Urinary bladder (tissue), 4 donors: ENCODE data around the gene GPR78. TPM values are rescaled to one million over a fixed set of nuclear protein-coding genes. Genes with fewer than 3 reads are reported as not detected.

Experiments used
- DNase-seq: peaks from one replicate; pipeline ENCODE4 v3.0.0-alpha.2; 2015; ENCODE audit errors: extremely low spot score
- H3K27ac ChIP-seq: one replicate; pipeline ENCODE4 v1.5.1; 2013; ENCODE audit warnings: low read depth, mild to moderate bottlenecking, moderate library complexity
- H3K36me3 ChIP-seq: one replicate; pipeline ENCODE4 v1.6.1; 2013; ENCODE audit warnings: mild to moderate bottlenecking, moderate library complexity; ENCODE audit not compliant: insufficient read depth
- H3K4me1 ChIP-seq: one replicate; pipeline ENCODE4 v1.6.1; 2013; ENCODE audit warnings: mild to moderate bottlenecking, moderate library complexity; ENCODE audit not compliant: insufficient read depth
- H3K4me3 ChIP-seq: one replicate; pipeline ENCODE4 v1.5.1; 2013; ENCODE audit warnings: low read depth, low read length
- WGBS: extraction: QIAGEN DNeasy Blood & Tissue Kit; methylation state at CpG from one replicate; pipeline ENCODE4 v1.1.7; 2013; 5-methylcytosine and 5-hydroxymethylcytosine counted together
- polyA plus RNA-seq: library from polyadenylated mRNA; stranded (reverse); fragments of 200-250 nt; gene quantifications from one replicate; pipeline ENCODE4 v1.2.3, GENCODE V29; 2013
- total RNA-seq: library from RNA; depleted of rRNA; stranded (reverse); fragments of >200 nt; gene quantifications from one replicate; pipeline ENCODE4 v1.2.3, GENCODE V29; 2014
- donor health status: healthy with polysubstance abuse.
- donor health status: healthy.

GPR78 gene
- total and polyA plus RNA-seq, 2 donors = 0.29 to 3.6 TPM

DNA sequence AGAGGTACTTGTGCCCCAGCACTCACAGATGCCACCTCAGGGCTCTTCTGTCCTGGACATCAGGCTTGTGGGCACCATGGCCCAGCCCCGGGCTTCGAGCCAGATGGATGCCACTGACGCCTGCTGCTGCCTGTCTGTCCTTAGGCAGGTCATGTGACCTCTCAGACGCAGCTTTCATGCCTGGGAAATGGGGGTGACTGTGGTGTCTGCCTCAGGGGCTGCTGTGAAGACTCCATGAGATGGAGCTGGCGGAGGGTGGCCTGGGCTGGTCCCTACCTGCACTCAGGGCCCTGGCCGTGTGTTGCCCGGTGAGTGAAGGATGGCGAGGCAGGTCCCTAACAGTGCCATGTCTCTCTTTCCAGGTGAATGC lies 18.9 kb downstream of the GPR78 start:
- H3K27ac ChIP-seq = no peak overlapping the region
- WGBS = 85% methylated on average over 8 of the region's 8 CpGs
- H3K4me1 ChIP-seq = no peaks in the 10 kb centered on the region
- H3K36me3 ChIP-seq = no peaks in the 10 kb centered on the region
- DNase-seq = no peak
- no peak overlapping the region for H3K4me3 ChIP-seq

GRCh38 chr4:8599657-8600056 lies 19.5 kb downstream of the GPR78 start:
- DNase-seq = no peak
- Histone ChIP-seq H3K36me3 (no peaks in the 10 kb centered on the region), H3K4me1 (no peaks in the 10 kb centered on the region), H3K27ac (no peak overlapping the region), H3K4me3 (no peak overlapping the region)
- 68% methylated on average over 9 of the region's 9 CpGs for WGBS

GRCh38 chr4:8600266-8600665 lies 20.1 kb downstream of the GPR78 start:
- H3K4me1 ChIP-seq = no peaks in the 10 kb centered on the region
- 88% methylated on average over 13 of the region's 13 CpGs for WGBS
- no peak overlapping the region for H3K4me3 ChIP-seq
- DNase-seq = no peak
- H3K36me3 ChIP-seq = no peaks in the 10 kb centered on the region
- no peak overlapping the region for H3K27ac ChIP-seq

GRCh38 chr4:8600686-8601085 lies 20.5 kb downstream of the GPR78 start:
- Histone ChIP-seq H3K27ac (no peak overlapping the region), H3K4me3 (no peak overlapping the region), H3K36me3 (no peaks in the 10 kb centered on the region), H3K4me1 (no peaks in the 10 kb centered on the region)
- WGBS = 76% methylated on average over 12 of the region's 12 CpGs
- DNase-seq = no peak

DNA sequence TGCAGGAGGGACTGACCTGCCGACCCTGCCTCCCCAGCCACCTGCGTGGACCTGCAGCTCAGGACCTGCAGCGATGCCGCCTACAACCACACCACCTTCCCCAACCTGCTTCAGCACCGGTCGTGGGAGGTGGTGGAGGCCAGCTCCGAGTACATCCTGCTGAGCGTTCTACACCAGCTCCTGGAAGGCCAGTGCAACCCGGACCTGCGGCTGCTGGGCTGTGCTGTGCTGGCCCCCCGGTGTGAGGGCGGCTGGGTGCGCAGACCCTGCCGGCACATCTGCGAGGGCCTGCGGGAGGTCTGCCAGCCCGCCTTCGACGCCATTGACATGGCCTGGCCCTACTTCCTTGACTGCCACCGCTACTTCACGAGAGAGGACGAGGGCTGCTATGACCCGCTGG lies 20.9 kb downstream of the GPR78 start:
- H3K36me3 ChIP-seq = no peaks in the 10 kb centered on the region
- 92% methylated on average over 23 of the region's 23 CpGs for WGBS
- H3K4me1 ChIP-seq = no peaks in the 10 kb centered on the region
- H3K27ac ChIP-seq = no peak overlapping the region
- no peak overlapping the region for H3K4me3 ChIP-seq
- no peak for DNase-seq

DNA sequence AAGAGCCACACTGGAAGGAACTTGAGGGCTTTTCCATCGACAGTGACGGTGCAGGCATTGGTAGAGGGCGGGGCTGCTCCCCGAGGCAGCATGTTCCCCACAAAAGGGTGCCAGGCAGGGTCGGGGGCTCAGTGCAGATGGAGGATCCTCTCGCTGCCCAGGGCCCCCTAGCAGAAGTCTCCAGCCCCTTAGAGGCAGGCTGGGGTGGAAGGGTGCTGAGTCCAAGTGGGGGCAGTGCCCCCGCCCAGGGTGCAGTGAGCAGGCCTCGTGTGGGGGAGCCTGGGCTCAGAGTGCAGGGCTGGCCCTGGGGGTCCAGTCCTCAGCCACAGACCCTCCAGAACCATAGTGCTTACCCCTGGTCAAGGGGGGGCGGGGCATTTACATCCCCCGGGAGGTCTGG lies 21.4 kb downstream of the GPR78 start:
- H3K4me1 ChIP-seq = no peaks in the 10 kb centered on the region
- no peak overlapping the region for H3K27ac ChIP-seq
- WGBS = 81% methylated on average over 10 of the region's 10 CpGs
- H3K36me3 ChIP-seq = no peaks in the 10 kb centered on the region
- DNase-seq = no peak
- H3K4me3 ChIP-seq = no peak overlapping the region

DNA sequence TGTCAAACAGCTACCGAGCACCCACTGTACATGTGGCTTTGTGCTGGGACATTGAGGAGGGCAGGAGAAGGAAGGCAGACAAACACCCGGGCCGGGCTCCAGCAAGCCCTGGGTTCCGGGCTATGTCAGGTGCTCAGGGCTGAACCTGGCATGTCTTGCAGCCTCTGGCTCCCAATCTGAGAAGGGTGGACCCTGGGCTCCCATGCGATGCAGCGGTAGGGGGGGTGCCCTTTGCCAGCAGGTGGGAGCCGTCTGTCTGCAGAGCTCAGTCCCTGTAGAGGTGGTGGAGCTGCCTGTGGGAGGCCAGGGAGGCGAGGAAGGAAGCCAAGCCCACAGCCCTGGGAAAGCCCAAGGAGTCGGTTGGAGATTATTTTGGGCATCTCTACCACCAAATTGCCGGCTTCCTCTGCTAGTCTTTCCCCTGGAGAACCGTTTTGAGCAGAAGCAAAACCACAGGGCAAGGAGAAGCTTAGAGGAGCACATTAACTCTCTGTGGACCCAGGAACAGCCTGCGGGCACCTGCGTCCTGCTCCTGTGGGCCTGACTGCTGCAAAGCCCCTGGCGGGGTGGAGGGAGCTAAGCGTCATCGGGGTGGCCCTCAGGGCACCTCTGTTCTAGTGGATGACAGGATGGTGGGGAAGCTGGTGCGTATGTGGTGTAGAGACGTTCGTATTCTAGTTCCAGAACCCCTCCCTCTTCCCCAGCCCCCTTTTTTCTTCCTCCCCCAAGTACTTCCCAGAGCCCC lies 22.7 kb downstream of the GPR78 start:
- DNase-seq = no peak
- Histone ChIP-seq H3K4me1 (no peaks in the 10 kb centered on the region), H3K27ac (no peak overlapping the region), H3K4me3 (no peak overlapping the region), H3K36me3 (no peaks in the 10 kb centered on the region)
- WGBS = 72% methylated on average over 19 of the region's 19 CpGs

DNA sequence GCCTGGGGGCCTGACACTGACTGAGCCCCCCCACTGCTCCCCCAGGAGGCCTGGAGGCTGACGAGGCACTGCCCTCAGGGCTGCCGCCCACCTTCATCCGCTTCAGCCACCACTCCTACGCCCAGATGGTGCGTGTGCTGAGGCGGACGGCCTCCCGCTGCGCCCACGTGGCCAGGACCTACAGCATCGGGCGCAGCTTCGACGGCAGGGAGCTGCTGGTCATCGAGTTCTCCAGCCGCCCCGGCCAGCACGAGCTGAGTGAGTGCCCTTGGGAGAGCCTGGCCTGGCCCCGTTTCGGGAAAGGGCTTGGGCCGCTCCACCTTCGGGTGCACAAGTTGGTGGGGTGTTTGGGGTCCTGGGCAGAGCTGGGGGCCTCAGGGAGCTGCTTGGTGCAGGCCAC lies 23.7 kb downstream of the GPR78 start:
- DNase-seq = no peak
- no peaks in the 10 kb centered on the region for H3K36me3 ChIP-seq
- 87% methylated on average over 22 of the region's 22 CpGs for WGBS
- no peak overlapping the region for H3K27ac ChIP-seq
- no peak overlapping the region for H3K4me3 ChIP-seq
- no peaks in the 10 kb centered on the region for H3K4me1 ChIP-seq

- Histone ChIP-seq H3K4me3 (no peak overlapping the region), H3K4me1 (no peaks in the 10 kb centered on the region), H3K36me3 (no peaks in the 10 kb centered on the region), H3K27ac (no peak overlapping the region)
- no peak for DNase-seq
- WGBS = 100% methylated on average over 1 of the region's 1 CpG
Observed at GRCh38 chr4:8605289-8605688, 25.1 kb downstream of the GPR78 start.

- Histone ChIP-seq H3K4me3 (no peak overlapping the region), H3K36me3 (no peaks in the 10 kb centered on the region), H3K4me1 (no peaks in the 10 kb centered on the region), H3K27ac (no peak overlapping the region)
- 83% methylated on average over 26 of the region's 26 CpGs for WGBS
- DNase-seq = no peak
Observed at GRCh38 chr4:8606476-8606875, 26.3 kb downstream of the GPR78 start.

GRCh38 chr4:8606966-8607365 lies 26.8 kb downstream of the GPR78 start:
- Histone ChIP-seq H3K4me3 (no peak overlapping the region), H3K36me3 (no peaks in the 10 kb centered on the region), H3K27ac (no peak overlapping the region), H3K4me1 (no peaks in the 10 kb centered on the region)
- WGBS = 76% methylated on average over 10 of the region's 10 CpGs
- DNase-seq = no peak

GRCh38 chr4:8607603-8608481 lies 27.6 kb downstream of the GPR78 start:
- no peak overlapping the region for H3K4me3 ChIP-seq

GRCh38 chr4:8608714-8609391 lies 28.7 kb downstream of the GPR78 start:
- Histone ChIP-seq H3K4me3 (no peak overlapping the region), H3K4me1 (no peaks in the 10 kb centered on the region), H3K36me3 (no peaks in the 10 kb centered on the region), H3K27ac (no peak overlapping the region)
- WGBS = 80% methylated on average over 5 of the region's 5 CpGs
- DNase-seq = no peak

More at GRCh38 chr4:8607603-8608481, 27.6 kb downstream of the GPR78 start:
- Histone ChIP-seq H3K4me1 (no peaks in the 10 kb centered on the region), H3K27ac (no peak overlapping the region), H3K36me3 (no peaks in the 10 kb centered on the region)
- 25% methylated on average over 42 of the region's 42 CpGs for WGBS
- no peak for DNase-seq

DNA sequence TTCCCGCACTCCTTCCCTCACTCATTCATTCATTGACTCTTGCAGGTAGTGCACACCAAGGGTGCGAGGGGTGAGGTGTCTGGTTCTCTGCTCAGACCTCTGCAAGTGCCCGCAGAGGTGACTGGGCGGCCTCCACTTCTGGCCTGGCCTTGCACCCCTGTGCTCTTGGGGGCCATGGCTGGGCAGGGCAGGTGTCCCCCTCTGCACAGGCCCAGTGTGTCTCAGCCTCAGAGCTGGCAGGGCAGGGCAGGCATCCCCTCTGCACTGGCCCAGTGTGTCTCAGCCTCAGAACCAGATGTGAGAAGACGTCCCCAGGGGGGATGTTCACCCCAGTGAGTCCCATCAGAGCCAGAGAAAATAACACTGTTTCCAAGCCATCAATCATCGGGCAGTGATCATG lies 29.2 kb downstream of the GPR78 start:
- no peak for DNase-seq
- no peaks in the 10 kb centered on the region for H3K4me1 ChIP-seq
- 88% methylated on average over 6 of the region's 6 CpGs for WGBS
- no peak overlapping the region for H3K4me3 ChIP-seq
- no peaks in the 10 kb centered on the region for H3K36me3 ChIP-seq
- H3K27ac ChIP-seq = no peak overlapping the region
